ENCODE data around the gene CCDC43.
"Not testable (repeated sequence)": the region's sequence is repeated elsewhere in the genome, so short reads cannot be mapped to it uniquely, and the experiment has no call there.

CCDC43 gene

DNA sequence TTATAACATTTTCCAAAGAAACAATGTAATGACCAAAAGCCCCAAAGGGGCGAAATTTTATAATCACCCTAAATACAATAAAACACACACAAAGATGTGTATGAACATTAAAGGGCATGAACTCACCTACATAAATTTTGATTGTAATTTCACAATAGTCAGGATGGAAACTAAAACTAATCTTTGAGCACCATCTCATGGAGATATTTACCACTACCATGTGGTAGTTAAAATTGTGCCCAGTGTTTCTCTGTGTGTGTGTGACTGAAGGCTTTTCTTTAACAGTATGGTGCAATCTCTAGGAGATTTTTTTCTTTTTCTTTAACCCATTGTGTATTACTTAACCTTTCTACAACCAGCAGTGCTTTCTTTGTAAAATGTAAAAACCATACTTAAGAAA is 53.0 kb downstream of the CCDC43 start:
- no peak overlapping the region for H3K4me3 ChIP-seq (ENCODE audit: low read length)
- TF ChIP-seq, protein P1, sequence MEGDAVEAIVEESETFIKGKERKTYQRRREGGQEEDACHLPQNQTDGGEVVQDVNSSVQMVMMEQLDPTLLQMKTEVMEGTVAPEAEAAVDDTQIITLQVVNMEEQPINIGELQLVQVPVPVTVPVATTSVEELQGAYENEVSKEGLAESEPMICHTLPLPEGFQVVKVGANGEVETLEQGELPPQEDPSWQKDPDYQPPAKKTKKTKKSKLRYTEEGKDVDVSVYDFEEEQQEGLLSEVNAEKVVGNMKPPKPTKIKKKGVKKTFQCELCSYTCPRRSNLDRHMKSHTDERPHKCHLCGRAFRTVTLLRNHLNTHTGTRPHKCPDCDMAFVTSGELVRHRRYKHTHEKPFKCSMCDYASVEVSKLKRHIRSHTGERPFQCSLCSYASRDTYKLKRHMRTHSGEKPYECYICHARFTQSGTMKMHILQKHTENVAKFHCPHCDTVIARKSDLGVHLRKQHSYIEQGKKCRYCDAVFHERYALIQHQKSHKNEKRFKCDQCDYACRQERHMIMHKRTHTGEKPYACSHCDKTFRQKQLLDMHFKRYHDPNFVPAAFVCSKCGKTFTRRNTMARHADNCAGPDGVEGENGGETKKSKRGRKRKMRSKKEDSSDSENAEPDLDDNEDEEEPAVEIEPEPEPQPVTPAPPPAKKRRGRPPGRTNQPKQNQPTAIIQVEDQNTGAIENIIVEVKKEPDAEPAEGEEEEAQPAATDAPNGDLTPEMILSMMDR (conservative IDR thresholded peaks at IDR 0.05; ENCODE audit: low read depth, low read length), result peak; percentile 48
- DNase-seq (ENCODE audit: low read depth), result peak; percentile 20

DNA sequence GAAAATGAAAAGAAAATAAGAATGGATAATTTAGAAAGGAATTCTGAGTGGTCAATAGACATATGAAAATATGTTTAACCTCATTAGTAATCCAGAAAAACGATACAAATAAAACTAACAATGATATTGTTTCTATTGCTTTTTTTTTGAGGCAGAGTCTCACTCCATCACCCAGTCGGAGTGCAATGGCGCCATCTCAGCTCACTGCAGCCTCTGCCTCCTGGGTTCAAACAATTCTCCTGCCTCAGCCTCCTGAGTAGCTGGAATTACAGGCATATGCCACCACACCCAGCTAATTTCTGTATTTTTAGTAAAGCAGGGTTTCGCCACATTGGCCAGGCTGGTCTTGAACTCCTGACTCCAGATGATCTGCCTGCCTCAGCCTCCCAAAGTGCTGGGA is 55.2 kb downstream of the CCDC43 start:
- not testable (repeated sequence) for DNase-seq (ENCODE audit: low read depth); H3K4me3 ChIP-seq (ENCODE audit: low read length)

- no peak for DNase-seq (ENCODE audit: low read depth)
- H3K4me3 ChIP-seq (ENCODE audit: low read length), result no peak overlapping the region
- TF ChIP-seq, protein P1 (conservative IDR thresholded peaks at IDR 0.05; ENCODE audit: low read depth, low read length), result no peak
These were observed 55.6 kb downstream of the CCDC43 start for GRCh38 chr17:44633998-44634397.

DNA sequence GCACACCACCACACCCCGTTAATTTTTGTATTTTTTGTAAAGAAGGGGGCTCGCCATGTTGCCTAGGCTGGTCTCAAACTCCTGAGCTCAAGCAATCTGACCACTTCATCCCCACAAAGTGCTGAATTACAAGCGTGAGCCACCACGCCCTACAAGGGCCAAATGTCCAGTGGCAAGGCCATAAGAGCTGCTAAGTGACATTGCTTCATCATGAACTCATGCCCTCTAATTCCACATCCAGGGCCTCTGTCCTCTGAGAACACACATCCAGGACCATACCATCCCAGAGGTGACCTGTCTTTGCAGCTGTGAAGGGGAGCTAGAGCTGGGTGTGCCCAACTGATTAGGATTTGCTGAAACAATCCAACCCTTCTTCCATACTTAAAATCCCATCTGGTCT is 58.9 kb downstream of the CCDC43 start:
- no peak overlapping the region for H3K4me3 ChIP-seq (ENCODE audit: low read length)
- TF ChIP-seq, protein P1 (conservative IDR thresholded peaks at IDR 0.05; ENCODE audit: low read depth, low read length), result no peak
- no peak for DNase-seq (ENCODE audit: low read depth)

GRCh38 chr17:44629314-44629713 is 60.3 kb downstream of the CCDC43 start:
- TF ChIP-seq, protein P1 (conservative IDR thresholded peaks at IDR 0.05; ENCODE audit: low read depth, low read length), result no peak
- no peak overlapping the region for H3K4me3 ChIP-seq (ENCODE audit: low read length)
- no peak for DNase-seq (ENCODE audit: low read depth)

- TF ChIP-seq, protein P1 (conservative IDR thresholded peaks at IDR 0.05; ENCODE audit: low read depth, low read length), result peak; percentile 30
- no peak overlapping the region for H3K4me3 ChIP-seq (ENCODE audit: low read length)
- peak; percentile 38 for DNase-seq (ENCODE audit: low read depth)
These were observed 61.1 kb downstream of the CCDC43 start for GRCh38 chr17:44628243-44629188.

DNA sequence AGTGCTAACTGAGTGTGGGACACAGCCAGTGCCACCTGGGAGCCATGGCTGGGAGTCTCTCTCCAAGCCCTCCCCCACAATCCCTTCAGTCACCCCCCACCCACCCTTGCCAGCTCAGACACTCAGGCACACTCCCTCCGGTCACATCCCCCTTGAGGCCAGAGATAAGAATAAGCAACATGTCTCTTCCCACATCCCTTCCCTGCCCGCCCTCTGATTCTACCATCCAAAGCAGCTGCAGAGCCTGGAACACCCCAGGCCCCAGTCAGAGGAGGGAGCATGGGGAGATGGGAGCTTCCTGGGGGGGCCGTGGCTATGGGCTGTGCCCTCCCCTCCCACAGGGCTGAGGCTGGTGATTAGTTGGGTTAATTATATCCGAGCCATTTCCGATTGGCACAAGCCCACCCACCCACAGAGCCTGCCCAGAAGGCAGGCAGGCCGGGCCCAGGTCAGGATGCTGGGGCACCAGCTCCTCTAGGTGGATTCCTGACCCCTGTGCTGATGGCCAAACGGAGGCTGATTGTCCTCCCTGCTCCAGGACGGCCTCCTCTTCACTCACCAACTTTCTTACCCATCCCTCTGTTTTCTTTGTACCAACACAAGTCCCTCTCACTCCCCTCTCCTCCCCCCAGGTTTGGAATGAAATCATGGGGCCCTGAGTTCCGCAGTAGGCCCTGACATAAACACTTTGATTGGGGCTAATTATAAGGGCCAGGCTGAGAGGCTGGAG is 61.9 kb downstream of the CCDC43 start:
- no peak overlapping the region for H3K4me3 ChIP-seq (ENCODE audit: low read length)
- no peak for DNase-seq (ENCODE audit: low read depth)
- TF ChIP-seq, protein P1 (conservative IDR thresholded peaks at IDR 0.05; ENCODE audit: low read depth, low read length), result no peak
